Spleen (tissue), 11 donors: ENCODE data around the gene HRH3. TPM values are rescaled to one million over a fixed set of nuclear protein-coding genes. Genes with fewer than 3 reads are reported as not detected.

Experiments used
- DNase-seq: peaks from one replicate; pipeline ENCODE4 v3.0.0-alpha.2; 2020
- H3K27ac ChIP-seq, 8 donors: fragments of 200-600 bp; sonication (generic) in 7 of 8; 1 replicate in 4 of 8; 2 replicates in 4 of 8; pipeline versions ENCODE4 v1.5.0 to v1.8.0; 2016 to 2021; ENCODE audit warnings: inconsistent platforms in 4 of 8, mild to moderate bottlenecking in 4 of 8, moderate library complexity in 1 of 8
- H3K27me3 ChIP-seq, 7 donors: fragments of 200-600 bp; sonication (generic) in 6 of 7; replicated peaks in 1 of 7; 1 replicate in 4 of 7; 2 replicates in 3 of 7; pipeline versions ENCODE4 v1.5.0 to v1.8.0; 2016 to 2021; ENCODE audit warnings: inconsistent platforms in 3 of 7, mild to moderate bottlenecking in 1 of 7
- H3K36me3 ChIP-seq, 6 donors: fragments of 200-600 bp; sonication (generic) in 5 of 6; 1 replicate in 4 of 6; 2 replicates in 2 of 6; pipeline versions ENCODE4 v1.5.0 to v1.8.0; 2016 to 2021; ENCODE audit warnings: inconsistent platforms in 2 of 6
- H3K4me1 ChIP-seq, 6 donors: fragments of 200-600 bp; sonication (generic) in 5 of 6; 1 replicate in 3 of 6; 2 replicates in 3 of 6; pipeline versions ENCODE4 v1.5.0 to v1.8.0; 2016 to 2021; ENCODE audit warnings: inconsistent platforms in 3 of 6
- H3K4me3 ChIP-seq, 8 donors: fragments of 200-600 bp; sonication (generic) in 7 of 8; 1 replicate in 4 of 8; 2 replicates in 4 of 8; pipeline versions ENCODE4 v1.5.0 to v1.8.0; 2016 to 2021; ENCODE audit warnings: inconsistent platforms in 4 of 8, mild to moderate bottlenecking in 4 of 8, moderate library complexity in 2 of 8
- H3K9me3 ChIP-seq, 8 donors: fragments of 200-600 bp; sonication (generic) in 7 of 8; 1 replicate in 4 of 8; 2 replicates in 4 of 8; pipeline versions ENCODE4 v1.5.0 to v1.8.0; 2016 to 2021; ENCODE audit warnings: inconsistent platforms in 4 of 8
- CTCF ChIP-seq, 11 experiments: fragments of 200-600 bp in 7 of 11; fragments of 450-650 bp in 4 of 11; sonication (generic) in 4 of 11; IDR thresholded peaks in 8 of 11; conservative IDR thresholded peaks in 3 of 11; 1 replicate in 7 of 11; 2 replicates in 4 of 11; pipeline versions ENCODE4 v1.4.0 to v1.8.0; 2016 to 2021; ENCODE audit warnings: antibody characterized with exemption in 11 of 11, inconsistent platforms in 4 of 11, mild to moderate bottlenecking in 1 of 11
- POLR2A ChIP-seq, 3 donors: fragments of 450-650 bp; IDR thresholded peaks; one replicate each; pipeline ENCODE4 v1.5.1; 2017; ENCODE audit warnings: antibody characterized with exemption in 3 of 3, mild to moderate bottlenecking in 1 of 3
- POLR2AphosphoS5 ChIP-seq, 3 donors: sonication (generic); formaldehyde crosslinking; IDR thresholded peaks; one replicate each; pipeline ENCODE4 v1.5.1; 2017; ENCODE audit warnings: antibody characterized with exemption in 3 of 3
- WGBS, 5 donors: extraction: QIAGEN DNeasy Blood & Tissue Kit in 3 of 5; methylation state at CpG; one replicate each; pipeline versions ENCODE4 v1.1.5 to v1.1.7; 2013 to 2018; 5-methylcytosine and 5-hydroxymethylcytosine counted together
- intact Hi-C: fragments of 100-400 bp; cut with DNase I; formaldehyde crosslinking; loops from one replicate; pipeline ENCODE4 v1.15.0; 2023; ENCODE audit warnings: low total_unique reads
- polyA plus RNA-seq, 3 donors: library from polyadenylated mRNA; stranded (reverse); fragments of 200-250 nt; gene quantifications; one replicate each; pipeline ENCODE4 v1.2.1, GENCODE V29; 2013
- total RNA-seq, 7 donors: library from RNA; depleted of rRNA in 3 of 7; stranded (reverse); fragments of >200 nt in 3 of 7; fragmentation: NEBNext Ultra II Directional in 4 of 7; extraction: Animal tissue kit (Norgen Biotek cat#: 25700) in 4 of 7; gene quantifications; one replicate each; pipeline versions ENCODE4 v1.1.0 to v1.2.1, GENCODE V29; 2016 to 2021
- donor health status: healthy with polysubstance abuse.
- donor health status: DM: no; HTN: no; CAD: no; lungs with moderate emphysema.
- donor health status: DM: no; HTN: no; CAD: no.
- donor health status: Bipolar disorder and iron deficiency.
- donor health status: healthy.
- donor health status: DM: no; HTN: no; CAD: no.
- donor health status: DM: yes; HTN: yes; CAD: no.

HRH3 gene
- total and polyA plus RNA-seq, 10 donors = not detected

GRCh38 chr20:62176866-62177265 is 43.2 kb downstream of the HRH3 start:
- DNase-seq = peak; percentile 56
- Histone ChIP-seq H3K27ac (no peak overlapping the region), H3K9me3 (no peaks in the 10 kb centered on the region), H3K27me3 (no peaks in the 10 kb centered on the region), H3K4me3 (no peak overlapping the region), H3K36me3 (peaks cover 0 to 70% (median 32%) of the 10 kb centered on the region in 6 donors), H3K4me1 (peaks cover 0 to 5% (median 3%) of the 10 kb centered on the region in 6 donors)
- 93 to 97% (median 95%) methylated on average over 15 of the region's 15 CpGs for WGBS, 5 donors
- TF ChIP-seq POLR2A (IDR thresholded peaks at IDR 0.05) (no peak), POLR2AphosphoS5 (IDR thresholded peaks at IDR 0.05) (no peak), CTCF (IDR thresholded peaks at IDR 0.05 in 8 of 11, conservative IDR thresholded peaks at IDR 0.05 in 3 of 11) (no peak)
- intact Hi-C loops = no loop called here

DNA sequence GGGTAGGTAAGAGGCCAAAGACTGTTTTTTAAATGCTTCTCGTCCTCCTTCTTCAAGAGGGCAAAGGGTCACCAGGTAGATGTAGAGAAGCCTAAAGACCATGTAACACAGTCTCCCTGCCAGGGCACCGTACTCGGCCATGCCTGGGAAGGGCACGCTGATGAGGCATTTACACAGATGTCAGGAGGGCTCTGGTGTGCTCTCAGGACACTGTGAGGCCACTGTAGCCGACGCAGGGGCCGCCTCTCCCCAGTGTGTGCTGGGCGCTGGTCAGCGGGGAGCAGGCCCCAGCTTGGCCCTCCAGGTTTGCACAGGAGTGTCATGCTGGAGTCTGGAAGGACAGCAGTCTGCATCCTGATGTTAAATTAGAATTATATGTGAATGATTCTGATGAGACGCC is 44.4 kb downstream of the HRH3 start:
- no peak overlapping the region for H3K4me3 ChIP-seq
- no peak overlapping the region for H3K27ac ChIP-seq
- H3K4me1 ChIP-seq = no peaks in the 10 kb centered on the region
- H3K36me3 ChIP-seq = peaks cover 0 to 70% (median 32%) of the 10 kb centered on the region in 6 donors
- no peaks in the 10 kb centered on the region for H3K9me3 ChIP-seq
- DNase-seq = peak; percentile 48
- intact Hi-C loops = no loop called here
- WGBS, 5 donors = 95 to 97% (median 96%) methylated on average over 10 of the region's 10 CpGs
- no peaks in the 10 kb centered on the region for H3K27me3 ChIP-seq
- TF ChIP-seq POLR2AphosphoS5 (IDR thresholded peaks at IDR 0.05) (no peak), CTCF (IDR thresholded peaks at IDR 0.05 in 8 of 11, conservative IDR thresholded peaks at IDR 0.05 in 3 of 11) (no peak), POLR2A (IDR thresholded peaks at IDR 0.05) (no peak)

- H3K27ac ChIP-seq = no peak overlapping the region
- no peak overlapping the region for H3K4me3 ChIP-seq
- no peaks in the 10 kb centered on the region for H3K9me3 ChIP-seq
- H3K27me3 ChIP-seq = no peaks in the 10 kb centered on the region
- WGBS, 5 donors = 96 to 98% (median 97%) methylated on average over 26 of the region's 26 CpGs
- intact Hi-C loops = no loop called here
- DNase-seq = peak; percentile 31
- H3K4me1 ChIP-seq = no peaks in the 10 kb centered on the region
- H3K36me3 ChIP-seq = peaks cover 0 to 75% (median 32%) of the 10 kb centered on the region in 6 donors
- peak in 1 of 3 donors; percentile 24 for TF ChIP-seq POLR2AphosphoS5 (IDR thresholded peaks at IDR 0.05)
- TF ChIP-seq CTCF (IDR thresholded peaks at IDR 0.05 in 8 of 11, conservative IDR thresholded peaks at IDR 0.05 in 3 of 11) = no peak
These were observed 45.0 kb downstream of the HRH3 start for GRCh38 chr20:62174870-62175624.

DNA sequence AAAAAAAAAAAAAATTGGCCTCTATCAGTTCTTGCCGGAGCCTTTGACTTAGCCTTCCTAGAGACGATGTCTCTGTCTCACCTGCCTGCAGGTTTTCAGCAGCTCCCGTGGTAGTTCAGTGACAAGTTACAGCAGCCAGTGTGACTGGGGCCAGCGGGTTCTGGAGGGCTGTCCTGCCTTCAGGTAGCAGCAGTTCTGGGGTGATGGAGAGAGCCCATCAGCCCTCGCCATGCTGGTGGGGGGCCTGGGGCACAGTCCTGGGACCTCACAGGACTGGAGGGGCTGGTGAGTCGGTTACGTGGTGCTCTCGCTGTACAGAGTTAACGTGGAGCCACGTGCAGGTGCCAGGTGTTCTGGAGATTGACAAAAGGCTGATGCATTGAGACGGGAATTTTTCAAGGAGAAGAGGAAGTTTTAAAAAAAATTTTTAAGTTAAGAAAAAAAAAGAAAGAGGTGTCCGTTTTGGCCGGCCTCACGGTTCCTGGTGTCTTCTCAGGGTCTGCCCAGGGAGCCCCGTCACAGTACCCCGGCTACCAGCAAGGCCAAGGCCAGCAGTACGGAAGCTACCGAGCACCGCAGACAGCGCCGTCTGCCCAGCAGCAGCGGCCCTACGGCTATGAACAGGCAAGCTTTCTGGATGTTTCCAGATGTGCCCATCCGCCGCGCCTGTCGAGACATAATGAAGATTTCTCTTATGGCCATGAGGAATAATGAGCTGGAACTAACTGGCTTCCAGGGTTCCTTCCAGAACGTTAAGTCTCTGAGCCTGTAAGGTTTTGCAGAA is 45.9 kb downstream of the HRH3 start:
- no peaks in the 10 kb centered on the region for H3K4me1 ChIP-seq
- H3K36me3 ChIP-seq = peaks cover 0 to 77% (median 30%) of the 10 kb centered on the region in 6 donors
- no peak overlapping the region for H3K27ac ChIP-seq
- WGBS, 5 donors = 91 to 95% (median 94%) methylated on average over 25 to 28 of the region's 28 CpGs
- no peak overlapping the region for H3K4me3 ChIP-seq
- no peaks in the 10 kb centered on the region for H3K9me3 ChIP-seq
- TF ChIP-seq CTCF (IDR thresholded peaks at IDR 0.05 in 8 of 11, conservative IDR thresholded peaks at IDR 0.05 in 3 of 11) = no peak
- no peak for TF ChIP-seq POLR2A (IDR thresholded peaks at IDR 0.05)
- no peak for TF ChIP-seq POLR2AphosphoS5 (IDR thresholded peaks at IDR 0.05)
- H3K27me3 ChIP-seq = no peaks in the 10 kb centered on the region
- DNase-seq = peak; percentile 54
- intact Hi-C loops = no loop called here
